PC-3 (cell line): ENCODE results near the gene C10orf62. TPM values are rescaled to one million over a fixed set of nuclear protein-coding genes. Genes with fewer than 3 reads are reported as not detected.

Experiments
- ATAC-seq: fragments of 200-7000 bp; cut with Tn5 transposase; 2 replicates; pipeline ENCODE4 v1.9.1; 2020; ENCODE audit warnings: mild to moderate bottlenecking, moderate library complexity
- Bru-seq: library from RNA; stranded (reverse); fragments of 400-500 nt; gene quantifications from one replicate; lab custom pipeline; 2021; lab: Mats Ljungman, UMichigan
- BruChase-seq, 2 experiments: library from RNA; stranded (reverse); fragments of 400-500 nt; gene quantifications; one replicate each; lab custom pipeline; 2021; lab: Mats Ljungman, UMichigan
- BruUV-seq: library from RNA; stranded (reverse); fragments of 400-500 nt; replicated peaks from 2 replicates; lab custom pipeline; 2021; lab: Mats Ljungman, UMichigan
- CTCF ChIA-PET: fragments of 300-600 bp; sonication (Branson Sonifier 250); formaldehyde crosslinking; loops from one replicate; lab custom pipeline; 2022; ENCODE audit warnings: antibody characterized with exemption; lab: Charles Lee
- POLR2A ChIA-PET: fragments of 300-600 bp; sonication (Branson Sonifier 250); formaldehyde crosslinking; loops from one replicate; lab custom pipeline; 2022; ENCODE audit warnings: antibody characterized with exemption; ENCODE audit not compliant: unreplicated experiment; lab: Charles Lee
- DNase-seq: peaks from one replicate; pipeline ENCODE4 v3.0.0-alpha.2; 2015
- H2AFZ ChIP-seq: fragments of 300-600 bp; sonication (generic); 2 replicates; pipeline ENCODE4 v1.6.0; 2016; ENCODE audit warnings: antibody characterized with exemption, low read length
- H3F3A ChIP-seq: fragments of 300-600 bp; sonication (generic); one replicate; pipeline ENCODE4 v1.6.0; 2017; ENCODE audit warnings: antibody characterized with exemption, low read length, control low read depth, mild to moderate bottlenecking; ENCODE audit not compliant: unreplicated experiment
- H3K27ac ChIP-seq: fragments of 300-600 bp; sonication (generic); 2 replicates; pipeline ENCODE4 v1.5.1; 2016; ENCODE audit warnings: mild to moderate bottlenecking, low read length
- H3K27me3 ChIP-seq: fragments of 300-600 bp; sonication (generic); 2 replicates; pipeline ENCODE4 v1.6.1; 2016; ENCODE audit warnings: low read length, mixed read lengths
- H3K36me3 ChIP-seq: fragments of 300-600 bp; sonication (generic); 2 replicates; pipeline ENCODE4 v1.6.1; 2016; ENCODE audit warnings: low read depth, mixed run types, low read length, mixed read lengths
- H3K4me1 ChIP-seq: fragments of 300-600 bp; sonication (generic); 2 replicates; pipeline ENCODE4 v1.5.1; 2016; ENCODE audit warnings: low read length; ENCODE audit not compliant: insufficient read depth
- H3K4me2 ChIP-seq: fragments of 300-600 bp; sonication (generic); 2 replicates; pipeline ENCODE4 v1.6.0; 2016; ENCODE audit warnings: low read length
- H3K4me3 ChIP-seq: fragments of 300-600 bp; sonication (generic); 2 replicates; pipeline ENCODE4 v1.5.1; 2016; ENCODE audit warnings: mild to moderate bottlenecking, low read length, mixed read lengths
- H3K79me2 ChIP-seq: fragments of 300-600 bp; sonication (generic); 2 replicates; pipeline ENCODE4 v1.6.1; 2017; ENCODE audit warnings: low read length, mixed read lengths
- H3K9ac ChIP-seq: fragments of 300-600 bp; sonication (generic); 2 replicates; pipeline ENCODE4 v1.6.0; 2016; ENCODE audit warnings: mild to moderate bottlenecking, low read length
- H3K9me2 ChIP-seq: fragments of 300-600 bp; sonication (generic); replicated peaks from 2 replicates; pipeline ENCODE4 v1.6.1; 2016; ENCODE audit warnings: mixed run types, low read length, mixed read lengths
- H3K9me3 ChIP-seq: fragments of 300-600 bp; sonication (generic); 2 replicates; pipeline ENCODE4 v1.6.1; 2016; ENCODE audit warnings: low read length, mixed read lengths
- H4K20me1 ChIP-seq: fragments of 300-600 bp; sonication (generic); 2 replicates; pipeline ENCODE4 v1.6.1; 2016; ENCODE audit warnings: low read length, mixed read lengths
- EZH2 ChIP-seq: fragments of 300-600 bp; sonication (generic); IDR thresholded peaks from one replicate; pipeline ENCODE4 v1.6.1; 2017; ENCODE audit warnings: antibody characterized with exemption, mild to moderate bottlenecking, low read length; ENCODE audit not compliant: unreplicated experiment
- EZH2phosphoT487 ChIP-seq: fragments of 300-600 bp; sonication (generic); IDR thresholded peaks from 2 replicates; pipeline ENCODE4 v1.6.1; 2018; ENCODE audit warnings: mild to moderate bottlenecking, antibody characterized with exemption, low read length, borderline replicate concordance
- intact Hi-C: fragments of 100-400 bp; cut with micrococcal nuclease; formaldehyde crosslinking; loops from 2 replicates; pipeline ENCODE4 v1.9.0; 2023
- long read RNA-seq: library from polyadenylated mRNA; unstranded; transcript quantifications from one replicate; pipeline ENCODE4 v2.0.0, GENCODE V29; 2021; ENCODE audit not compliant: unreplicated experiment
- total RNA-seq: library from RNA; depleted of rRNA; stranded (reverse); fragments of >200 nt; gene quantifications from 2 replicates; pipeline ENCODE4 v1.2.3, GENCODE V29; 2014; rRNA removed
- TF ChIP-seq, protein P1 (sequence below): fragments of 300-600 bp; sonication (generic); conservative IDR thresholded peaks from 2 replicates; pipeline ENCODE4 v1.5.1; 2017; ENCODE audit warnings: antibody characterized with exemption, low read depth, mild to moderate bottlenecking, low read length

C10orf62 gene, protein sequence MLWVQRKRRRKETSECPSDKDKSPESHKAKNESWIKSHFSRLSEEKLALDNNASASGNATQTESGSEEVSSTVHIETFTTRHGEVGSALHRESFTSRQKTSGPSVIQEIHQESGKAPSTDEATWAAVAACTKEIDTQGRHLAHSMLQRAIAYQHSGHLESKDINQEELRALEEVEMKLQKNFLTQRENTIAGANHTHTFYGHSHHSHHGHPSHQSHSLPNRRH
- total RNA-seq, result not detected in 2 replicates
- Bru-seq, nascent RNA, result percentile 27 among the genes with signal in this experiment
- percentile 18 among the genes with signal in this experiment for BruChase-seq, experiment 1, labeled RNA remaining after a 6-hour chase
- BruChase-seq, experiment 2, labeled RNA remaining after a 2-hour chase, result percentile 39 among the genes with signal in this experiment
- long read RNA-seq, result 0 reads

DNA sequence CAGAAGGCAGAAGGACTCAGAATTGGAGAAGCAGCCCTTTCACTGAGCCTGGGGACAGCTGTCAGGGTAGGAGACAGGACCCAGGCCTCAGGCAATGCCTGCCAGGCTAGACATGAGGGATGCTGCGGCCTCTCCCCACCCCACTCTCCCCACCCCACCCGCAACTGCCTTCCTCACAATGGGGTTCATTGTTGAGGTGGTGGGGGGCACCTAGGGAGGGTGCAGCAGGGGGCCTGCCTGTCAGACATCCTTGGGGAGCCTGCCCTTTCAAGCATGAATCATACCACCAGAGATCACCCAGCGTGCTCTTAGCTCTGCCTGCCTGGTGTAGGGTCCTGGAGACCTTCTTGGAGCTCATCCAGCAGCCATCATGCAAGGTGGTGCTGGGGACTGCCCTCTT lies at the start of gene C10orf62:
TSS of gene C10orf62 (plus strand) at position 243 of the 400 bp plus-strand sequence. CDS start 177 bp downstream, outside the sequence.
- H3K27ac ChIP-seq, result no peak within 1 kb of the TSS

DNA sequence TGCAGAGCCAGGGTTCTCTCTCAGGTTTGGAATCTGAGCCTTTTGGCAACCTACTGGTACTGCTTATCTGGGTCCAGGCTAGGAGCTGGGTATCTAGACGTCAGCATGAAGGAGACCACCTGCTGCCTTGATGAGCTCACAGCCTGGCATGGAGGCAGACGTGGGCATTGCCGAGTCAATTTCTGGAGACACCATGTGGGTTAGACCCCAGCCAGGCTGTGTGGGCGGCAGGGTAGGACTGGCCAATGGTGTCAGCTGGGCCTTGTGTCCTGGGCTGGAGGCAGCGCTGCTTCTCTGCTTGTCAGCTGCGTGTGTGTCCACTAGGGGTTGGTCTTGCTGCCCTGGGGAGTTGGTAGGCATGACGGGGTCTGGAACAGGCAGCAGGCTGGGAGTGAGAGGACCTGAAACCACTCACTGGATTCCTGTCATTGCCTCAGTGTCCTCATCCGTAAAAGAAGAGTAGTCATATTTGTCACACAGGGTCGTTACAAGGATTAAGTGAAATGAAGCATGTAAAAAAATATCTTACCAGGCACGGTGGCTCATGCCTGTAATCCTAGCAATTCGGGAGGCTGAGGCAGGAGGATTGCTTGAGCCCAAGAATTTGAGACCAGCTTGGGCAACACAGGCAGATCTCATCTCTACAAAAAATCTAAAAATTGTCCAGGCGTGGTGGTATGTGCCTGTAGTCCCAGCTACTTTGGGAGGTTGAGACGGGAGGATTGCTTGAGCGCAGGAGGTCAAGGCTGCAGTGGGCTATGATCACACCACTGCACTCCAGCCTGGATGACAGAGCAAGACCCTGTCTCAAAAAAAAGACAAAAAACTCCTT lies 48.6 kb upstream of the C10orf62 start:
- ChIA-PET CTCF (no interaction called here), POLR2A (no interaction called here)
- no peaks in the 10 kb centered on the region for H3F3A ChIP-seq
- no TSS peak for BruUV-seq
- no peak overlapping the region for H3K9ac ChIP-seq
- no peaks in the 10 kb centered on the region for H3K36me3 ChIP-seq
- H3K4me2 ChIP-seq, result no peak overlapping the region
- ATAC-seq (no peak), DNase-seq (no peak)
- peaks cover 41% of the 10 kb centered on the region for H3K4me1 ChIP-seq
- no peaks in the 10 kb centered on the region for H3K9me3 ChIP-seq
- H2AFZ ChIP-seq, result no peak overlapping the region
- H4K20me1 ChIP-seq, result no peaks in the 10 kb centered on the region
- H3K27ac ChIP-seq, result peak overlapping the region; percentile 99; the same call in 1 of the 2 replicates
- TF ChIP-seq, protein P1, sequence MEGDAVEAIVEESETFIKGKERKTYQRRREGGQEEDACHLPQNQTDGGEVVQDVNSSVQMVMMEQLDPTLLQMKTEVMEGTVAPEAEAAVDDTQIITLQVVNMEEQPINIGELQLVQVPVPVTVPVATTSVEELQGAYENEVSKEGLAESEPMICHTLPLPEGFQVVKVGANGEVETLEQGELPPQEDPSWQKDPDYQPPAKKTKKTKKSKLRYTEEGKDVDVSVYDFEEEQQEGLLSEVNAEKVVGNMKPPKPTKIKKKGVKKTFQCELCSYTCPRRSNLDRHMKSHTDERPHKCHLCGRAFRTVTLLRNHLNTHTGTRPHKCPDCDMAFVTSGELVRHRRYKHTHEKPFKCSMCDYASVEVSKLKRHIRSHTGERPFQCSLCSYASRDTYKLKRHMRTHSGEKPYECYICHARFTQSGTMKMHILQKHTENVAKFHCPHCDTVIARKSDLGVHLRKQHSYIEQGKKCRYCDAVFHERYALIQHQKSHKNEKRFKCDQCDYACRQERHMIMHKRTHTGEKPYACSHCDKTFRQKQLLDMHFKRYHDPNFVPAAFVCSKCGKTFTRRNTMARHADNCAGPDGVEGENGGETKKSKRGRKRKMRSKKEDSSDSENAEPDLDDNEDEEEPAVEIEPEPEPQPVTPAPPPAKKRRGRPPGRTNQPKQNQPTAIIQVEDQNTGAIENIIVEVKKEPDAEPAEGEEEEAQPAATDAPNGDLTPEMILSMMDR, result no peak
- no peaks in the 10 kb centered on the region for H3K27me3 ChIP-seq
- H3K4me3 ChIP-seq, result no peak overlapping the region
- intact Hi-C loops, result loop anchor here (5.0 kb wide), 1 partner anchor 59 kb away; no protein-coding TSS in a partner anchor
- H3K9me2 ChIP-seq, result no peaks in the 10 kb centered on the region
- peaks cover 15% of the 10 kb centered on the region; the same call in 1 of the 2 replicates for H3K79me2 ChIP-seq

More for the DNA sequence above, at the start of gene C10orf62:
- ATAC-seq (no peak), DNase-seq (no peak)
- Histone ChIP-seq H3K9ac (no peak within 1 kb of the TSS), H3K4me2 (no peak within 1 kb of the TSS), H3K4me1 (no peaks in the 10 kb centered on the region), H3K27me3 (no peaks in the 10 kb centered on the region), H2AFZ (no peak within 1 kb of the TSS), H4K20me1 (no peaks in the 10 kb centered on the region), H3K36me3 (no peaks in the 10 kb centered on the region), H3K9me3 (no peaks in the 10 kb centered on the region), H3K4me3 (no peak within 1 kb of the TSS), H3F3A (no peaks in the 10 kb centered on the region), H3K9me2 (no peaks in the 10 kb centered on the region), H3K79me2 (no peaks in the 10 kb centered on the region)
- intact Hi-C loops, result no loop called here
- TF ChIP-seq, protein P1, result no peak
- no peak for TF ChIP-seq EZH2
- TF ChIP-seq EZH2phosphoT487, result no peak
- CTCF ChIA-PET, result no interaction called here
- BruUV-seq, result no TSS peak
- POLR2A ChIA-PET, result no interaction called here
